ENCODE results near the gene PUS10.
A peak's percentile ranks its signal among the peaks of the same experiment; 100 is the strongest.
"Not testable (repeated sequence)": the region's sequence is repeated elsewhere in the genome, so short reads cannot be mapped to it uniquely, and the experiment has no call there.

The PUS10 gene

DNA sequence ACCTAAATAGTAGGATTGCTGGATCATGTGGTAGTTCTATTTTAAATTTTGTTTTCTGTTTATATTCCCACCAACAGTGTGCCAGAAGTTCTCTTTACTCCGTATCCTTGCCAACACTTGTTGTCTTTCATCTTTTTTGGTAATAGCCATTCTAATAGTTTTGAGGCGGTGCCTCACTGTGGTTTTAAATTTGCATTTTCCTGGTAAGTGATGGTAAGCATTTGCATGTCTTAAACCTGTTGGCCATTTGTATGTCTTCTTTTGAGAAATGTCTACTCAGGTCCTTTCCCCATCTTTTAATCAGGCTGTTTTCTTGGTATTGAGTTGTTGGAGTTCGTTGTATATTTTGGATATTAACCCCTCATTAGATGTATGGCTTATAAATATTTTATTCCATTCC lies 85.1 kb downstream of the PUS10 start:
- ChIA-PET CTCF (interaction anchor here (1.4 kb wide), 1 partner anchor 66 kb away, joined by 7 read pairs; no protein-coding TSS in a partner anchor), POLR2A (ENCODE audit: low non-redundant PET) (no interaction called here)
- no peak for DNase-seq (ENCODE audit: low spot score)
- H3K27ac ChIP-seq, result no peak overlapping the region
- TF ChIP-seq, protein P1, sequence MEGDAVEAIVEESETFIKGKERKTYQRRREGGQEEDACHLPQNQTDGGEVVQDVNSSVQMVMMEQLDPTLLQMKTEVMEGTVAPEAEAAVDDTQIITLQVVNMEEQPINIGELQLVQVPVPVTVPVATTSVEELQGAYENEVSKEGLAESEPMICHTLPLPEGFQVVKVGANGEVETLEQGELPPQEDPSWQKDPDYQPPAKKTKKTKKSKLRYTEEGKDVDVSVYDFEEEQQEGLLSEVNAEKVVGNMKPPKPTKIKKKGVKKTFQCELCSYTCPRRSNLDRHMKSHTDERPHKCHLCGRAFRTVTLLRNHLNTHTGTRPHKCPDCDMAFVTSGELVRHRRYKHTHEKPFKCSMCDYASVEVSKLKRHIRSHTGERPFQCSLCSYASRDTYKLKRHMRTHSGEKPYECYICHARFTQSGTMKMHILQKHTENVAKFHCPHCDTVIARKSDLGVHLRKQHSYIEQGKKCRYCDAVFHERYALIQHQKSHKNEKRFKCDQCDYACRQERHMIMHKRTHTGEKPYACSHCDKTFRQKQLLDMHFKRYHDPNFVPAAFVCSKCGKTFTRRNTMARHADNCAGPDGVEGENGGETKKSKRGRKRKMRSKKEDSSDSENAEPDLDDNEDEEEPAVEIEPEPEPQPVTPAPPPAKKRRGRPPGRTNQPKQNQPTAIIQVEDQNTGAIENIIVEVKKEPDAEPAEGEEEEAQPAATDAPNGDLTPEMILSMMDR (conservative IDR thresholded peaks at IDR 0.05; ENCODE audit: low read depth), result no peak

DNA sequence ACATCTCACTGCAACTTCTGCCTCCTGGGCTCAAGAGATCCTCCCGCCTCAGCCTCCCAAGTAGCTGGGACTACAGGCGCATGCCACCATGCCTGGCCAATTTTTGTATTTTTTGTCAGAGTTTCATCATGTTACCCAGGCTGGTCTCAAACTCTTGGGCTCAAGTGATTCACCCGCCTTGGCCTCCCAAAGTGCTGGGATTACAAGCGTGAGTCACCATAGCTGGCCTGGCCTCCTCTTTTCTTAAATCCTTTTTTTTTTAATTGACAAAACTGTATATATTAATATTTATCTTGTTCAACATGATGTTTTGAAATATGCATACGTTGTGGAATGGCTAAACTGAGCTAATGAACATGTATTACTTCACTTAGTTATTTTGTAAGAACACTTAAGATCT lies 86.0 kb downstream of the PUS10 start:
- CTCF ChIA-PET; POLR2A ChIA-PET (ENCODE audit: low non-redundant PET); DNase-seq (ENCODE audit: low spot score): not testable (repeated sequence)
- H3K27ac ChIP-seq, result peak overlapping the region; percentile 47

DNA sequence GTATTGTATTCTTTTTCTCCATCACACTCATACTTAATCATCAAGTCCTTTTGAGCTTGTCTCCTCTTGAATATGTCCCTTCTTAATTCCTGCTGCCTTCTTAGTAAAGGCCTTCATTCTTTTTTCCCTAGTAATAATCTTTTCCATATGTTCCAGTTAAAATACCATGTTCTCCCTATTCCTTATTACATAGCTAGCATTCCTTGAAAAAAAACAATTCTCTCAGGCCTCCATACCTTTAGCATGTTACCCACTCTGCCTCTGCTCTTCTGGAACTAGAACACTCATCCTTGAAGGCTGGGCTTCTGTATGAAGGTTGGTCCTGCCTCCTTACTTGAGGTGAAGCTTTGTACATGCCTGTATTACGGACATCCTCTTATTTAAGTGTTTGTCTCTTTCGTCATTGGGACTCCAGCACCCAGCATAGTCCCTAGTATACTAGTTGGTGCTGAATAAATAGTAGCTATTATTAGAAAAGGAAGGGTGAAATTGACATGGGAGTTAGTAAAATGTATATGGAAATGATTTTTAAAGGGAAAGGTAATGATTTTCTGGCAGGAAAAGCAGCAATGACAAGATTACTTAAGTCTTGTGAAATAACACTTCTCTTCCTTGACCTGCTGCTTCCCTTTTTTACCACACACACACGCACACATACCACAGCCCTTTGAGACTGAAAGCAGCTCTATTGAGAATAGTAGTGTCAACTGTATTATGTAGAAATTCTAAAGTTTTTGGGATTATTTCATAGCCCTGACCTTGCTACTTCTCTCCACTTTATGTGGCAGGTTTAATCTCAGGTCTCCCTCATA lies 91.1 kb downstream of the PUS10 start:
- ChIA-PET CTCF (no interaction called here), POLR2A (ENCODE audit: low non-redundant PET) (no interaction called here)
- TF ChIP-seq, protein P1 (conservative IDR thresholded peaks at IDR 0.05; ENCODE audit: low read depth), result no peak
- H3K27ac ChIP-seq, result no peak overlapping the region
- DNase-seq (ENCODE audit: low spot score), result no peak

DNA sequence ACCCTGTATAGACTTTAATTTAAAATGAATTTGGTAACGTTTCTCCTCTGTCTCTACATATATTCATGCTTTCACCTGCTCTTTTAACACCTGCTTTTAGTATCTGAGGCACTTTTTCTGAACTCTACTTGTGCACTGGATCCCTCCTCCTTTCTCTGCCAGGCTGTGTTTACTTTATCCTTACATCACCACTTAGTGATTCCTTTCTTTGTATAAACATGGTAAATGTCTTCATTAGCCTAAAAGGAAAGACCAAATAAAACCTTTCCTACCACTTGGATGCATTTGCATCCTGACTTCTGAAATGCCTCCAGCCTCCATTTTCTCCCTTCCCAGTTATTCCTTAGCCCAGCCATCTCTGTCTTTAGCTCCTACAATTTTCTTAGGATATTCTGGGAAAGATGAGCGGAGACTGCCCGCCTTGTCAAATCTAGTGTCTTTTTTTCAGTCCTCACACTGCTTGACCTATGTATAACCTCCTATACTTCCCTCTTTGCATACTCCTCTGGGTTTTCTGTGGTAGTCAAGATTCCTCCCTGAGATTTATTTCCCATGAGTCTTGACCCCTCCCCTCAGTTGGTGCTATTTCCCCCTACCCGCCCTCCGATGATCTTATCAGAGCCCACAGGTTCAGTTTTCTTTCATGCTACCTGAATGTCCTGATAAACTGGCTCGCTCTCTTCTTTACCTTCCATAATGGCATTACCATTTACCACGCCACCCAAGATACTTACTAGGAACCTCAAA lies 91.9 kb downstream of the PUS10 start:
- TF ChIP-seq, protein P1 (conservative IDR thresholded peaks at IDR 0.05; ENCODE audit: low read depth), result no peak
- H3K27ac ChIP-seq, result no peak overlapping the region
- ChIA-PET CTCF (no interaction called here), POLR2A (ENCODE audit: low non-redundant PET) (no interaction called here)
- DNase-seq (ENCODE audit: low spot score), result no peak

DNA sequence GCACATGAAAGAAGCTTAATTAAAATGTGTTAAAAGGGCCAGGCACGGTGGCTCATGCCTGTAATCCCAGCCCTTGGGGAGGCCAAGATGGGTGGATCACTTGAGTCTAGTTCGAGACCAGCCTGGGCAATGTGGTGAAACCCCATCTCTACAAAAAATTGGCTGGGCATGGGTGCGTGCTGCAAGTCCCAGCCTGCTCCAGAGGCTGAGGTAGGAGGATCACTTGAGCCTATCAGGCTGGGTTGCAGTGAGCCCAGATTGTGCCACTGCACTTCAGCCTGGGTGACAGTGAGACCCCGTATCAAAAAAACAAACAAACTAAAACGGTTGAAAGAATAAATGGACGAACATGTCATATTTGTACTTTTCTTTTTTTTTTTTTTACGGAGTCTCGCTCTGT lies 110.7 kb downstream of the PUS10 start:
- no peak for DNase-seq (ENCODE audit: low spot score)
- TF ChIP-seq, protein P1 (conservative IDR thresholded peaks at IDR 0.05; ENCODE audit: low read depth), result no peak
- 0 out of 2 replicates have a peak overlapping the region, but pooled peaks have one; percentile 3 for H3K27ac ChIP-seq
- ChIA-PET POLR2A (ENCODE audit: low non-redundant PET) (no interaction called here), CTCF (no interaction called here)

- no peak overlapping the region for H3K27ac ChIP-seq
- TF ChIP-seq, protein P1 (conservative IDR thresholded peaks at IDR 0.05; ENCODE audit: low read depth), result no peak
- no peak for DNase-seq (ENCODE audit: low spot score)
- ChIA-PET CTCF (no interaction called here), POLR2A (ENCODE audit: low non-redundant PET) (no interaction called here)
These were observed 111.7 kb downstream of the PUS10 start for GRCh38 chr2:60906395-60906794.

DNA sequence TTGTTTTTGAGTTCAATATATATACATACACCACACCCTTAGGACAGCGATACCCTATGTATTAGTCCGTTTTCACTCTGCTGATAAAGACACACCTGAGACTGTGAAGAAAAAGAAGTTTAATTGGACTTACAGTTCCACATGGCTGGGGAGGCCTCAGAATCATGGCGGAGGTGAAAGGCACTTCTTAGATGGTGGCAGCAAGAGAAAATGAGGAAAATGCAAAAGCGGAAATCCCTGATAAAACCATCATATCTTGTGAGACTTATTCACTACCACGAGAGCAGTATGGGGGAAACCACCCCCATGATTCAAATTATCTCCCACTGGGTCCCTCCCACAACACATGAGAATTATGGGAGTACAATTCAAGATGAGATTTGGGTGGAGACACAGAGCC lies 112.2 kb downstream of the PUS10 start:
- DNase-seq (ENCODE audit: low spot score); CTCF ChIA-PET; H3K27ac ChIP-seq; POLR2A ChIA-PET (ENCODE audit: low non-redundant PET): not testable (repeated sequence)

DNA sequence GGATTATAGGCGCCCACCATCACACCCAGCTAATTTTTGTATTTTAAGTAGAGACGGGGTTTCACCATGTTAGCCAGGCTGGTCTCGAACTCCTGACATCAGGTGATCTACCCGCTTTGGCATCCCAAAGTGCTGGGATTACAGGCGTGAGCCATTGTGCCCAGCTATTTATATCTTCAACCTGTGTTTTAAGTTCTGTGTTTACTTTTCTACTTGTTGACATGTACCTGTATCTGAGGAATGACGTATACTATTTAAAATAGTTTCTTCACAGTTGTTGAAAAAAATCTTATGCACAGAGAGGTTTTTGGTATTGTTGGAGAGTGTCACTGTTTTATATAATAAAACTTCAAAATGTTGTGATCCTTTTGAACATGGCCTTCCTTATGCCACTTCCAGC lies 116.8 kb downstream of the PUS10 start:
- H3K27ac ChIP-seq; DNase-seq (ENCODE audit: low spot score); POLR2A ChIA-PET (ENCODE audit: low non-redundant PET): not testable (repeated sequence)
- CTCF ChIA-PET, result interaction anchor here (0.7 kb wide), 1 partner anchor 72 kb away, joined by 6 read pairs; no protein-coding TSS in a partner anchor
